Measurements from ENCODE around the gene COTL1. TPM values are rescaled to one million over a fixed set of nuclear protein-coding genes. Genes with fewer than 3 reads are reported as not detected.

COTL1 gene
- polyA plus RNA-seq, 2 of the 4 experiments (the other 2 are of a cell fraction) = 89.7 to 372 TPM

DNA sequence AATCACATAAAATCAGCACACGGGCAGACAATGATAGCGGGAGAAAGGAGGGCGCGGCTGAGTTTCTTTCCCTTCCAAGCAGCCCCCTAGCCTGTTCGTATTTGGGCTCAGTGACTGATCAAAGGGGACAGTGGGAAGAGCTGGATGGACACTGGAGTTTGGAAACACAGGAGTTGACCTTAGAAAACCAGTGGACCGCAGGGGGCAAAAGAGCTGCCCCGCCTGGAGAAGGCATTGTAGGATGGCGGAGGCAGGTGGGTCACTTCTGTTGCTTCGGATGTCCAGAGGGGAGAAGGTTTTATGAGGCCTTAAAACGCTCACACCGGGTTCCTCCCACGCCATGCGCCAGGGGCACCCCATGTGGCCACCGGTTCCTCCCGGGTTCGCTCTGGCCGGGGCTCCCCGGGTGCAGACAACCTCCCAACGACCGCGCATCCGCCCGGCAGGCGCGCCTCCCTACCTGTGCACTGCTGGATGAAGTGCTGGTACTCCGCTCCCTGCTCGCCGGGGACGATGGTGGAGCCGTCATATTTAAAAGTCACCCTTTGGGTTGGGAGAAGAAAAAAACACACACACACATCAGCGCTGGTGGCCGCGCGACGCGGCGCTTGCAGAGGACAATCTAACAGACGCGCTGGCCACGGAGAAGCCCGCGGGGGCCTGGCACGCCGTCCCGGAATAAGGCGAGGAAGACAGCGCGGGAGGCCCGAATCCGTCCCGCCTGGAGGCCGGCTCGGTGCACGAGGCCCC, 662 bp downstream of the COTL1 start:
- ChIA-PET CTCF (interaction anchor here (0.7 to 4.8 kb wide), 6 partner anchors 15 to 434 kb away, joined by 3 to 30 read pairs (median 4); no protein-coding TSS in a partner anchor), POLR2A (interaction anchor here (1.6 to 4.1 kb wide), 3 partner anchors 9 to 112 kb away, joined by 4 to 19 read pairs (median 5); partner anchors contain the start of gene MEAK7)
- ATAC-seq = peak; percentile 33 to 36

DNA sequence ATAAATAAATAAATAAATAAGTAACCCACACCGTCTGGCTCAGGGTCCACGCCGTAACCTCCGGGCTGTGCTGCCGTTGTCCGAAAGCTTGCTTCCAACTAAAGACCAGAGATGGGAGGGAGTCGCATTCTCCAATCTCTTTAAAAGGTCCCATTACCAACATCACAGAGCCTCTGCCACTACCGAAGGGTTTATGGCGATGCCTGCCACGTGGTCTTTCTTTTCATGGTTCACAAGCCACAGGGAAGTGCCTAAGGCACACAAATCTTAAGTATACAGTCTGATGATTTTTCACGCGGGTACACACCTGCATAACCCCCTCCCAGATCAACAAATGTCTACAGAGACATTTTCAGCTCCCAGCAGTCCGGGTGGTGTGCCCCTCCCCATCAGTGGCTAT, 1.4 kb downstream of the COTL1 start:
- WGBS (ENCODE audit: missing lambda C conversion rate) = 4% methylated on average over 13 of the region's 13 CpGs
- Histone ChIP-seq H3K4me1 (peaks cover 44% of the 10 kb centered on the region), H3K4me2 (peak overlapping the region; percentile 83), H3K4me3 (peak overlapping the region; percentile 92), H3K9me3 (no peaks in the 10 kb centered on the region), H3K27ac (peak overlapping the region; percentile 82 to 98)
- no peak for FAIRE-seq
- ChIA-PET POLR2A (interaction anchor here (4.1 kb wide), 1 partner anchor 111 kb away, joined by 19 read pairs; the partner anchor contains the start of gene MEAK7), CTCF (interaction anchor here (0.7 to 4.8 kb wide), 6 partner anchors 14 to 433 kb away, joined by 3 to 30 read pairs (median 4); no protein-coding TSS in a partner anchor)
- ATAC-seq = no peak
- peak in 1 of 2 experiments; percentile 36 for DNase-seq (ENCODE audit: low read depth in 1 of 2, low spot score in 1 of 2)
- no peak for TF ChIP-seq CHD2 (IDR thresholded peaks at IDR 0.05; ENCODE audit: low read length, partially characterized antibody)
- TF ChIP-seq, protein P1, sequence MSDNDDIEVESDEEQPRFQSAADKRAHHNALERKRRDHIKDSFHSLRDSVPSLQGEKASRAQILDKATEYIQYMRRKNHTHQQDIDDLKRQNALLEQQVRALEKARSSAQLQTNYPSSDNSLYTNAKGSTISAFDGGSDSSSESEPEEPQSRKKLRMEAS (IDR thresholded peaks at IDR 0.05) = peak; percentile 83
- TF ChIP-seq, protein P2, sequence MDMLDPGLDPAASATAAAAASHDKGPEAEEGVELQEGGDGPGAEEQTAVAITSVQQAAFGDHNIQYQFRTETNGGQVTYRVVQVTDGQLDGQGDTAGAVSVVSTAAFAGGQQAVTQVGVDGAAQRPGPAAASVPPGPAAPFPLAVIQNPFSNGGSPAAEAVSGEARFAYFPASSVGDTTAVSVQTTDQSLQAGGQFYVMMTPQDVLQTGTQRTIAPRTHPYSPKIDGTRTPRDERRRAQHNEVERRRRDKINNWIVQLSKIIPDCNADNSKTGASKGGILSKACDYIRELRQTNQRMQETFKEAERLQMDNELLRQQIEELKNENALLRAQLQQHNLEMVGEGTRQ (IDR thresholded peaks at IDR 0.05) = peak; percentile 20; the same call in 1 of the 2 replicates

More for the DNA sequence above, 662 bp downstream of the COTL1 start:
- peak overlapping the region; percentile 83 for H3K4me2 ChIP-seq
- peak overlapping the region; percentile 92 for H3K4me3 ChIP-seq
- H3K4me1 ChIP-seq = peaks cover 49% of the 10 kb centered on the region
- WGBS (ENCODE audit: missing lambda C conversion rate) = 1% methylated on average over 28 of the region's 54 CpGs
- FAIRE-seq (no peak), DNase-seq (ENCODE audit: low read depth in 1 of 2, low spot score in 1 of 2) (no peak)
- H3K9me3 ChIP-seq = no peaks in the 10 kb centered on the region
- TF ChIP-seq NFE2L2 (conservative IDR thresholded peaks at IDR 0.05; ENCODE audit: low read length) (no peak), PHF8 (IDR thresholded peaks at IDR 0.05; ENCODE audit: borderline replicate concordance, low read depth) (0 out of 2 replicates have a peak, but pooled peaks have one; percentile 43), KDM5A (IDR thresholded peaks at IDR 0.05) (peak; percentile 49; the same call in 1 of the 2 replicates), RNF2 (IDR thresholded peaks at IDR 0.05; ENCODE audit: borderline replicate concordance, low read depth) (0 out of 2 replicates have a peak, but pooled peaks have one; percentile 38), HDAC2 (IDR thresholded peaks at IDR 0.05) (peak; percentile 28; the same call in 1 of the 2 replicates)
- TF ChIP-seq, protein P3, sequence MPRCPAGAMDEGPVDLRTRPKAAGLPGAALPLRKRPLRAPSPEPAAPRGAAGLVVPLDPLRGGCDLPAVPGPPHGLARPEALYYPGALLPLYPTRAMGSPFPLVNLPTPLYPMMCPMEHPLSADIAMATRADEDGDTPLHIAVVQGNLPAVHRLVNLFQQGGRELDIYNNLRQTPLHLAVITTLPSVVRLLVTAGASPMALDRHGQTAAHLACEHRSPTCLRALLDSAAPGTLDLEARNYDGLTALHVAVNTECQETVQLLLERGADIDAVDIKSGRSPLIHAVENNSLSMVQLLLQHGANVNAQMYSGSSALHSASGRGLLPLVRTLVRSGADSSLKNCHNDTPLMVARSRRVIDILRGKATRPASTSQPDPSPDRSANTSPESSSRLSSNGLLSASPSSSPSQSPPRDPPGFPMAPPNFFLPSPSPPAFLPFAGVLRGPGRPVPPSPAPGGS (IDR thresholded peaks at IDR 0.05) = no peak
- H3K27ac ChIP-seq = peak overlapping the region; percentile 82 to 98

DNA sequence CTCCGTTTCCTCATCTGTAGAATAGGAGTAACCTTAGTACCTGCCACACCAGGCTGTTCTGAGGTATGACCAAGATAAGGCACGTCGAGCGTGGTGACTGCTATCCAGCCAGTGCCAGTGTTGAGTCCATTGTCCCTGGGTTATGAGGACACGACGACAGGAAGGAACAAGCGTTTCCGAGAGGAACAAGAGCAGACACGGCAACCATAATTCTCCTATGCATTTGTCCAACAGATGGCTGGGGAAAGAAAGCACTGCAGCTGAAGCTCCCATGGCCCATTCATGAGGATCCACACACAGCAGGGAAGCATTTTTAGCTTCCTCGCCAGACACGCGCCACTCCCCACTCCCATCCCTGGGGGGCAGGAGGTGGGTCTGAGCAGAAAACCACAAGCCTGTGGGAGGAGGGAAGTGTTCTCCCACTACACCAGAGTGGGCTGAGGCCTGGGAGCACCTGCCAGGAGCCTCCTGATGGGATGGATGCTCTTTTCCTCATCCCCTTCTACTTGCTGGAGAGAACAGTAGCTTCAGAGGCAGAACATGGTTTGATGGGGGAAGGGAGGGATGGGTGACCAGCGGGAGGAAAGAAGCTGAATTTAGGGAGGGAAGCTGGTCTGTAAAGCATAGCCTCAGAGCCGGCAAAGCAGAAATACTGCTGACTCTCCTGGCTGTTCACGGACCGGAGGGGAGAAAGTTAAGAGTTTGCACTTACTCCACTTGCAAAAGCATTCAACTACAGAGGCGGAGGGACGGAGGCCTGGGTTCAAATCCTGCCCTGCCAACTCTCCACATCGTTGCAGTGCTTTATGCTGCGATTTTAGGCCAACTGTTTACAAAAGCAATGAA, 2.7 kb downstream of the COTL1 start:
- WGBS (ENCODE audit: missing lambda C conversion rate) = 83% methylated on average over 20 of the region's 20 CpGs
- ATAC-seq (no peak), FAIRE-seq (no peak), DNase-seq (ENCODE audit: low read depth in 1 of 2, low spot score in 1 of 2) (no peak)
- POLR2A ChIA-PET = interaction anchor here (0.8 to 1.5 kb wide), 2 partner anchors 12 to 109 kb away, joined by 4 read pairs; no protein-coding TSS in a partner anchor
- CTCF ChIA-PET = interaction anchor here (0.7 to 4.8 kb wide), 6 partner anchors 9 to 124 kb away, joined by 3 to 30 read pairs (median 10); no protein-coding TSS in a partner anchor
- peaks cover 38% of the 10 kb centered on the region for H3K4me1 ChIP-seq
- H3K9me3 ChIP-seq = no peaks in the 10 kb centered on the region
- H3K4me2 ChIP-seq = peak overlapping the region; percentile 83
- peak overlapping the region; percentile 92; the same call in 2 of the 3 replicates for H3K4me3 ChIP-seq
- H3K27ac ChIP-seq = peak overlapping the region in 1 of 2 experiments; percentile 98; a peak in 3 of 6 replicates
- TF ChIP-seq BHLHE40 (IDR thresholded peaks at IDR 0.05; ENCODE audit: low read depth, low read length) = no peak
- TF ChIP-seq, protein P1 (IDR thresholded peaks at IDR 0.05) = no peak
- TF ChIP-seq FOSL2 (IDR thresholded peaks at IDR 0.05) = no peak
- TF ChIP-seq FOSL2 (CRISPR knock-in tag; IDR thresholded peaks at IDR 0.05) = no peak
- TF ChIP-seq JUNB (IDR thresholded peaks at IDR 0.05) = no peak
- TF ChIP-seq, protein P2 (IDR thresholded peaks at IDR 0.05) = no peak
- TF ChIP-seq, protein P4, sequence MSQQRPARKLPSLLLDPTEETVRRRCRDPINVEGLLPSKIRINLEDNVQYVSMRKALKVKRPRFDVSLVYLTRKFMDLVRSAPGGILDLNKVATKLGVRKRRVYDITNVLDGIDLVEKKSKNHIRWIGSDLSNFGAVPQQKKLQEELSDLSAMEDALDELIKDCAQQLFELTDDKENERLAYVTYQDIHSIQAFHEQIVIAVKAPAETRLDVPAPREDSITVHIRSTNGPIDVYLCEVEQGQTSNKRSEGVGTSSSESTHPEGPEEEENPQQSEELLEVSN (IDR thresholded peaks at IDR 0.05; ENCODE audit: borderline replicate concordance, low read depth) = no peak
- TF ChIP-seq CHD4 (IDR thresholded peaks at IDR 0.05; ENCODE audit: borderline replicate concordance) = no peak
- no peak for TF ChIP-seq GATA3 (IDR thresholded peaks at IDR 0.05; ENCODE audit: borderline replicate concordance)
- TF ChIP-seq, protein P3 (IDR thresholded peaks at IDR 0.05) = no peak
- TF ChIP-seq NFE2L2 (conservative IDR thresholded peaks at IDR 0.05; ENCODE audit: low read length) = no peak
- no peak for TF ChIP-seq ZC3H11A (IDR thresholded peaks at IDR 0.05)
- TF ChIP-seq RAD21 (conservative IDR thresholded peaks at IDR 0.05 in 1 of 2, IDR thresholded peaks at IDR 0.05 in 1 of 2) = no peak
- TF ChIP-seq EP300 (IDR thresholded peaks at IDR 0.05) = no peak
- TF ChIP-seq, protein P5, sequence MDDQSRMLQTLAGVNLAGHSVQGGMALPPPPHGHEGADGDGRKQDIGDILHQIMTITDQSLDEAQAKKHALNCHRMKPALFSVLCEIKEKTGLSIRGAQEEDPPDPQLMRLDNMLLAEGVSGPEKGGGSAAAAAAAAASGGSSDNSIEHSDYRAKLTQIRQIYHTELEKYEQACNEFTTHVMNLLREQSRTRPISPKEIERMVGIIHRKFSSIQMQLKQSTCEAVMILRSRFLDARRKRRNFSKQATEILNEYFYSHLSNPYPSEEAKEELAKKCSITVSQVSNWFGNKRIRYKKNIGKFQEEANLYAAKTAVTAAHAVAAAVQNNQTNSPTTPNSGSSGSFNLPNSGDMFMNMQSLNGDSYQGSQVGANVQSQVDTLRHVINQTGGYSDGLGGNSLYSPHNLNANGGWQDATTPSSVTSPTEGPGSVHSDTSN (IDR thresholded peaks at IDR 0.05) = no peak
- no peak for TF ChIP-seq TFCP2L1 (CRISPR knock-in tag; IDR thresholded peaks at IDR 0.05)
- TF ChIP-seq RNF2 (IDR thresholded peaks at IDR 0.05; ENCODE audit: borderline replicate concordance, low read depth) = no peak

Data from A549 (cell line).